CD4-positive, CD25-positive, alpha-beta regulatory T cell (primary cell): ENCODE data around the gene TTBK2. TPM values are rescaled to one million over a fixed set of nuclear protein-coding genes. Genes with fewer than 3 reads are reported as not detected.

Experiments
- ATAC-seq, 2 donors: fragments of 150-1000 bp; cut with Tn5 transposase; one replicate each; pipeline ENCODE4 v1.10.0; 2021; ENCODE audit warnings: low read depth in 2 of 2, moderate number of reproducible peaks in 2 of 2, moderate library complexity in 1 of 2
- DNase-seq, 3 donors: peaks; one replicate each; pipeline versions ENCODE4 v3.0.0 to v3.0.0-alpha.2; 2012 to 2022; ENCODE audit warnings: mixed read lengths in 1 of 3
- H3K27ac ChIP-seq: one replicate; pipeline ENCODE4 v1.7.0; 2013; ENCODE audit warnings: mild to moderate bottlenecking, low read length; ENCODE audit not compliant: insufficient read depth, poor library complexity, severe bottlenecking
- H3K27me3 ChIP-seq: one replicate; pipeline ENCODE4 v1.7.0; 2013; ENCODE audit warnings: low read length; ENCODE audit not compliant: control insufficient read depth, insufficient read depth
- H3K36me3 ChIP-seq: one replicate; pipeline ENCODE4 v1.7.0; 2013; ENCODE audit warnings: mild to moderate bottlenecking, low read length, moderate library complexity; ENCODE audit not compliant: control insufficient read depth, insufficient read depth
- H3K4me1 ChIP-seq: 2 replicates; pipeline ENCODE4 v1.7.0; 2013; ENCODE audit warnings: mild to moderate bottlenecking, low read length; ENCODE audit not compliant: insufficient read depth, control insufficient read depth, poor library complexity, severe bottlenecking
- H3K4me3 ChIP-seq: one replicate; pipeline ENCODE4 v1.7.0; 2013; ENCODE audit warnings: low read depth, mild to moderate bottlenecking, low read length, moderate library complexity
- H3K9me3 ChIP-seq, 2 experiments: 1 replicate in 1 of 2; 2 replicates in 1 of 2; pipeline ENCODE4 v1.7.0; 2013; ENCODE audit warnings: low read length in 2 of 2, mild to moderate bottlenecking in 1 of 2, moderate library complexity in 1 of 2; ENCODE audit not compliant: control insufficient read depth in 2 of 2
- H3K27ac Mint-ChIP-seq, 3 donors: one replicate each; pipeline ENCODE4 v1.8.0; 2020 to 2022; ENCODE audit warnings: mild to moderate bottlenecking in 3 of 3, mixed read lengths in 3 of 3, moderate library complexity in 2 of 3
- H3K27me3 Mint-ChIP-seq: one replicate; pipeline ENCODE4 v1.8.0; 2022; ENCODE audit warnings: mild to moderate bottlenecking, mixed read lengths
- H3K36me3 Mint-ChIP-seq: one replicate; pipeline ENCODE4 v1.8.0; 2020; ENCODE audit warnings: mixed read lengths
- H3K4me1 Mint-ChIP-seq, 4 donors: one replicate each; pipeline ENCODE4 v1.8.0; 2020 to 2022; ENCODE audit warnings: mixed read lengths in 4 of 4, mild to moderate bottlenecking in 1 of 4
- H3K4me3 Mint-ChIP-seq, 4 donors: one replicate each; pipeline ENCODE4 v1.8.0; 2020 to 2022; ENCODE audit warnings: mild to moderate bottlenecking in 4 of 4, mixed read lengths in 4 of 4, moderate library complexity in 3 of 4
- H3K9me3 Mint-ChIP-seq, 7 donors: one replicate each; pipeline ENCODE4 v1.8.0; 2020 to 2022; ENCODE audit warnings: mixed read lengths in 7 of 7, mild to moderate bottlenecking in 3 of 7, moderate library complexity in 2 of 7
- polyA plus RNA-seq, 4 donors: library from polyadenylated mRNA; unstranded; fragments of 300-500 nt; fragmentation: Illumina TruSeq; gene quantifications; one replicate each; pipeline ENCODE4 v1.2.3, GENCODE V29; 2021
- total RNA-seq: library from RNA; stranded (reverse); gene quantifications from one replicate; pipeline ENCODE4 v1.2.3, GENCODE V29; 2022

TTBK2 gene
- total and polyA plus RNA-seq, 5 donors from 2014 or later: 8.2 to 24.4 (median 8.5) TPM

- ATAC-seq: no peak
- no peaks in the 10 kb centered on the region for H3K9me3 Mint-ChIP-seq
- peaks cover 3% of the 10 kb centered on the region for H3K36me3 Mint-ChIP-seq
- no peak overlapping the region for H3K4me3 ChIP-seq
- H3K4me1 Mint-ChIP-seq: peaks cover 0 to 5% (median 0%) of the 10 kb centered on the region in 4 donors
- no peaks in the 10 kb centered on the region for H3K9me3 ChIP-seq
- H3K27me3 ChIP-seq: no peaks in the 10 kb centered on the region
- no peak overlapping the region for H3K27ac ChIP-seq
- no peak overlapping the region for H3K4me3 Mint-ChIP-seq
- peak overlapping the region in 1 of 3 donors; percentile 5 for H3K27ac Mint-ChIP-seq
- no peak for DNase-seq
- peaks cover 4% of the 10 kb centered on the region for H3K27me3 Mint-ChIP-seq
- no peaks in the 10 kb centered on the region for H3K4me1 ChIP-seq
- no peaks in the 10 kb centered on the region for H3K36me3 ChIP-seq
These were observed 212.6 kb downstream of the TTBK2 start for GRCh38 chr15:42707873-42708544.

GRCh38 chr15:42707068-42707467, 213.5 kb downstream of the TTBK2 start:
- no peaks in the 10 kb centered on the region for H3K36me3 ChIP-seq
- no peaks in the 10 kb centered on the region for H3K9me3 Mint-ChIP-seq
- ATAC-seq (no peak), DNase-seq (no peak)
- H3K27me3 Mint-ChIP-seq: peaks cover 4% of the 10 kb centered on the region
- no peak overlapping the region for H3K4me3 Mint-ChIP-seq
- peaks cover 0 to 5% (median 0%) of the 10 kb centered on the region in 4 donors for H3K4me1 Mint-ChIP-seq
- H3K4me1 ChIP-seq: no peaks in the 10 kb centered on the region
- H3K9me3 ChIP-seq: no peaks in the 10 kb centered on the region
- H3K27me3 ChIP-seq: no peaks in the 10 kb centered on the region
- peaks cover 3% of the 10 kb centered on the region for H3K36me3 Mint-ChIP-seq
- H3K4me3 ChIP-seq: no peak overlapping the region
- peak overlapping the region in 1 of 3 donors; percentile 33 for H3K27ac Mint-ChIP-seq
- H3K27ac ChIP-seq: no peak overlapping the region

GRCh38 chr15:42705336-42705735, 215.2 kb downstream of the TTBK2 start:
- Histone ChIP-seq H3K36me3 (no peaks in the 10 kb centered on the region), H3K4me1 (no peaks in the 10 kb centered on the region), H3K27ac (no peak overlapping the region), H3K27me3 (no peaks in the 10 kb centered on the region), H3K9me3 (no peaks in the 10 kb centered on the region), H3K4me3 (no peak overlapping the region)
- no peak overlapping the region for H3K27ac Mint-ChIP-seq
- no peaks in the 10 kb centered on the region for H3K9me3 Mint-ChIP-seq
- H3K4me3 Mint-ChIP-seq: no peak overlapping the region
- DNase-seq (no peak), ATAC-seq (no peak)
- peaks cover 0 to 5% (median 0%) of the 10 kb centered on the region in 4 donors for H3K4me1 Mint-ChIP-seq
- peaks cover 11% of the 10 kb centered on the region for H3K36me3 Mint-ChIP-seq
- peaks cover 4% of the 10 kb centered on the region for H3K27me3 Mint-ChIP-seq

GRCh38 chr15:42704492-42704926, 216.1 kb downstream of the TTBK2 start:
- H3K36me3 ChIP-seq: no peaks in the 10 kb centered on the region
- H3K4me3 ChIP-seq: no peak overlapping the region
- Mint-ChIP-seq H3K27me3 (peaks cover 4% of the 10 kb centered on the region), H3K27ac (no peak overlapping the region), H3K36me3 (peaks cover 14% of the 10 kb centered on the region), H3K4me3 (no peak overlapping the region), H3K4me1 (peaks cover 0 to 5% (median 0%) of the 10 kb centered on the region in 4 donors), H3K9me3 (no peaks in the 10 kb centered on the region)
- no peaks in the 10 kb centered on the region for H3K9me3 ChIP-seq
- H3K27me3 ChIP-seq: no peaks in the 10 kb centered on the region
- peak; percentile 42 to 77 (median 56) for DNase-seq
- no peaks in the 10 kb centered on the region for H3K4me1 ChIP-seq
- peak; percentile 82 to 92 for ATAC-seq
- no peak overlapping the region for H3K27ac ChIP-seq

GRCh38 chr15:42696626-42697025, 224.0 kb downstream of the TTBK2 start:
- H3K9me3 Mint-ChIP-seq: no peaks in the 10 kb centered on the region
- no peaks in the 10 kb centered on the region for H3K27me3 Mint-ChIP-seq
- Histone ChIP-seq H3K4me3 (no peak overlapping the region), H3K27ac (no peak overlapping the region), H3K4me1 (no peaks in the 10 kb centered on the region), H3K27me3 (no peaks in the 10 kb centered on the region), H3K9me3 (no peaks in the 10 kb centered on the region), H3K36me3 (no peaks in the 10 kb centered on the region)
- ATAC-seq: no peak
- H3K36me3 Mint-ChIP-seq: peaks cover 15% of the 10 kb centered on the region
- DNase-seq: no peak
- no peak overlapping the region for H3K4me3 Mint-ChIP-seq
- H3K27ac Mint-ChIP-seq: peak overlapping the region in 1 of 3 donors; percentile 3
- H3K4me1 Mint-ChIP-seq: no peaks in the 10 kb centered on the region

- peaks cover 12% of the 10 kb centered on the region for H3K36me3 Mint-ChIP-seq
- peak overlapping the region in 1 of 3 donors; percentile 91 for H3K27ac Mint-ChIP-seq
- Histone ChIP-seq H3K27me3 (no peaks in the 10 kb centered on the region), H3K27ac (no peak overlapping the region), H3K4me1 (no peaks in the 10 kb centered on the region), H3K9me3 (no peaks in the 10 kb centered on the region), H3K36me3 (no peaks in the 10 kb centered on the region), H3K4me3 (no peak overlapping the region)
- H3K9me3 Mint-ChIP-seq: no peaks in the 10 kb centered on the region
- no peak for DNase-seq
- H3K4me1 Mint-ChIP-seq: peaks cover 0 to 3% (median under 1%) of the 10 kb centered on the region in 4 donors
- no peaks in the 10 kb centered on the region for H3K27me3 Mint-ChIP-seq
- no peak for ATAC-seq
- H3K4me3 Mint-ChIP-seq: no peak overlapping the region
These were observed 225.0 kb downstream of the TTBK2 start for GRCh38 chr15:42695527-42696071.

GRCh38 chr15:42694398-42694797, 226.2 kb downstream of the TTBK2 start:
- ATAC-seq: no peak
- H3K9me3 Mint-ChIP-seq: no peaks in the 10 kb centered on the region
- H3K27ac Mint-ChIP-seq: no peak overlapping the region
- no peak overlapping the region for H3K4me3 Mint-ChIP-seq
- H3K36me3 Mint-ChIP-seq: peaks cover 8% of the 10 kb centered on the region
- H3K4me1 ChIP-seq: no peaks in the 10 kb centered on the region
- H3K27ac ChIP-seq: no peak overlapping the region
- DNase-seq: no peak
- H3K9me3 ChIP-seq: no peaks in the 10 kb centered on the region
- no peaks in the 10 kb centered on the region for H3K27me3 ChIP-seq
- no peaks in the 10 kb centered on the region for H3K36me3 ChIP-seq
- H3K27me3 Mint-ChIP-seq: no peaks in the 10 kb centered on the region
- peaks cover 0 to 3% (median under 1%) of the 10 kb centered on the region in 4 donors for H3K4me1 Mint-ChIP-seq
- H3K4me3 ChIP-seq: no peak overlapping the region

- Mint-ChIP-seq H3K36me3 (peaks cover 8% of the 10 kb centered on the region), H3K9me3 (no peaks in the 10 kb centered on the region), H3K4me3 (no peak overlapping the region), H3K4me1 (peaks cover 0 to 3% (median under 1%) of the 10 kb centered on the region in 4 donors), H3K27me3 (no peaks in the 10 kb centered on the region), H3K27ac (no peak overlapping the region)
- Histone ChIP-seq H3K27ac (no peak overlapping the region), H3K4me3 (no peak overlapping the region), H3K27me3 (no peaks in the 10 kb centered on the region), H3K9me3 (no peaks in the 10 kb centered on the region), H3K4me1 (no peaks in the 10 kb centered on the region), H3K36me3 (no peaks in the 10 kb centered on the region)
- no peak for ATAC-seq
- DNase-seq: no peak
These were observed 226.6 kb downstream of the TTBK2 start for GRCh38 chr15:42693942-42694341.
